OCI-LY3 (cell line): ENCODE data around the gene RPN2.

Experiments used
- H2AFZ ChIP-seq: fragments of 200-600, 300-600 bp; shearing (Covaris generic); 2 replicates; pipeline ENCODE4 v1.6.0; 2014; ENCODE audit warnings: antibody characterized with exemption, low read depth, low read length
- H3K27ac ChIP-seq: fragments of 200-600, 300-600 bp; sonication (generic); 2 replicates; pipeline ENCODE4 v1.5.1; 2014; ENCODE audit warnings: mild to moderate bottlenecking, low read length, moderate library complexity, mixed read lengths
- H3K27me3 ChIP-seq: fragments of 200-600, 300-600 bp; sonication (generic); 2 replicates; pipeline ENCODE4 v1.6.1; 2014; ENCODE audit warnings: low read depth, low read length, mixed read lengths
- H3K36me3 ChIP-seq: fragments of 200-600, 300-600 bp; sonication (generic); replicated peaks from 2 replicates; pipeline ENCODE3; 2014; ENCODE audit warnings: low read depth, low read length, mixed read lengths
- H3K4me1 ChIP-seq: fragments of 300-600, 200-600 bp; sonication (generic); 2 replicates; pipeline ENCODE4 v1.6.1; 2014; ENCODE audit warnings: low read length, mixed read lengths
- H3K4me2 ChIP-seq: fragments of 200-600, 300-600 bp; sonication (generic); 2 replicates; pipeline ENCODE4 v1.6.1; 2014; ENCODE audit warnings: low read length, mixed read lengths
- H3K4me3 ChIP-seq: fragments of 300-600, 200-600 bp; sonication (generic); 2 replicates; pipeline ENCODE4 v1.5.1; 2014; ENCODE audit warnings: antibody characterized with exemption, mild to moderate bottlenecking, low read length, moderate library complexity
- H3K79me2 ChIP-seq: fragments of 300-600, 200-600 bp; shearing (Covaris generic); 2 replicates; pipeline ENCODE4 v1.6.1; 2014; ENCODE audit warnings: mild to moderate bottlenecking, low read length, mixed read lengths
- H3K9ac ChIP-seq: fragments of 300-600, 200-600 bp; shearing (Covaris generic); 2 replicates; pipeline ENCODE4 v1.6.0; 2014; ENCODE audit warnings: mild to moderate bottlenecking, low read length, moderate library complexity
- H3K9me3 ChIP-seq: fragments of 200-600, 300-600 bp; shearing (Covaris generic); 2 replicates; pipeline ENCODE4 v1.6.1; 2014; ENCODE audit warnings: low read length, mixed read lengths; ENCODE audit not compliant: insufficient read depth
- H4K20me1 ChIP-seq: fragments of 200-600, 300-600 bp; sonication (generic); 2 replicates; pipeline ENCODE4 v1.6.1; 2016; ENCODE audit warnings: low read length, mixed read lengths; ENCODE audit not compliant: insufficient read depth
- EZH2phosphoT487 ChIP-seq: fragments of 200-600 bp; shearing (Covaris generic); IDR thresholded peaks from 2 replicates; pipeline ENCODE4 v1.6.1; 2018; ENCODE audit warnings: antibody characterized with exemption, mixed run types, low read depth
- TF ChIP-seq, protein P1 (sequence below): fragments of 200-600, 300-600 bp; sonication (generic); IDR thresholded peaks from 2 replicates; pipeline ENCODE4 v1.5.1; 2014; ENCODE audit warnings: antibody characterized with exemption, low read length, low read depth

Gene RPN2

DNA sequence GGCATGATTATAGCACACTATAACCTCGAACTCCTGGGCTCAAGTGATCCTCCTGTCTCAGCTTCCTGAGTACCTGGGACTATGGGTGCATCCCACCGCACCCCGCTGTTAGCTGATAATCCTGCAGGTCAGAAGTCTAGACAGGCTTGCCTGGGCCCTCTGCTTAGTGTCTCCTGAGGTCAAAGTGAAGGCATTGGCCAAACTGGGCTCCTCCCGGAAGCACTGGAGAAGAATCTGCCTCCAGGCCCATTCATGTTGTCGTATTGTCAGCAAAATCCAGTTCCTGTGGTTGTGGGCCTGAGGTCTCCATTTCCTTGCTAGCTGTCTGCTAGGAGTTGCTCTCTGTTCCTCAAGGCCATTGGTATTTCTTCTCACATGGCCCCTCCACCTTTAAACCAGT, 6.6 kb downstream of the RPN2 start:
- Histone ChIP-seq H3K27me3 (no peaks in the 10 kb centered on the region), H4K20me1 (peaks cover 32% of the 10 kb centered on the region), H3K9ac (no peak overlapping the region), H3K4me3 (no peak overlapping the region), H3K4me1 (peaks cover 1% of the 10 kb centered on the region), H2AFZ (no peak overlapping the region), H3K36me3 (peaks cover 63% of the 10 kb centered on the region), H3K27ac (no peak overlapping the region), H3K9me3 (no peaks in the 10 kb centered on the region), H3K79me2 (peaks cover 94% of the 10 kb centered on the region), H3K4me2 (no peak overlapping the region)
- TF ChIP-seq EZH2phosphoT487: no peak
- TF ChIP-seq, protein P1, sequence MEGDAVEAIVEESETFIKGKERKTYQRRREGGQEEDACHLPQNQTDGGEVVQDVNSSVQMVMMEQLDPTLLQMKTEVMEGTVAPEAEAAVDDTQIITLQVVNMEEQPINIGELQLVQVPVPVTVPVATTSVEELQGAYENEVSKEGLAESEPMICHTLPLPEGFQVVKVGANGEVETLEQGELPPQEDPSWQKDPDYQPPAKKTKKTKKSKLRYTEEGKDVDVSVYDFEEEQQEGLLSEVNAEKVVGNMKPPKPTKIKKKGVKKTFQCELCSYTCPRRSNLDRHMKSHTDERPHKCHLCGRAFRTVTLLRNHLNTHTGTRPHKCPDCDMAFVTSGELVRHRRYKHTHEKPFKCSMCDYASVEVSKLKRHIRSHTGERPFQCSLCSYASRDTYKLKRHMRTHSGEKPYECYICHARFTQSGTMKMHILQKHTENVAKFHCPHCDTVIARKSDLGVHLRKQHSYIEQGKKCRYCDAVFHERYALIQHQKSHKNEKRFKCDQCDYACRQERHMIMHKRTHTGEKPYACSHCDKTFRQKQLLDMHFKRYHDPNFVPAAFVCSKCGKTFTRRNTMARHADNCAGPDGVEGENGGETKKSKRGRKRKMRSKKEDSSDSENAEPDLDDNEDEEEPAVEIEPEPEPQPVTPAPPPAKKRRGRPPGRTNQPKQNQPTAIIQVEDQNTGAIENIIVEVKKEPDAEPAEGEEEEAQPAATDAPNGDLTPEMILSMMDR: no peak

- H3K4me1 ChIP-seq: no peaks in the 10 kb centered on the region
- H3K4me3 ChIP-seq: no peak overlapping the region
- H4K20me1 ChIP-seq: peaks cover 48% of the 10 kb centered on the region
- H3K4me2 ChIP-seq: no peak overlapping the region
- no peaks in the 10 kb centered on the region for H3K9me3 ChIP-seq
- H3K36me3 ChIP-seq: peaks cover 63% of the 10 kb centered on the region
- H3K9ac ChIP-seq: no peak overlapping the region
- no peak overlapping the region for H2AFZ ChIP-seq
- no peaks in the 10 kb centered on the region for H3K27me3 ChIP-seq
- no peak overlapping the region for H3K27ac ChIP-seq
- H3K79me2 ChIP-seq: peaks cover 94% of the 10 kb centered on the region
- TF ChIP-seq, protein P1: no peak
- TF ChIP-seq EZH2phosphoT487: no peak
Observed at GRCh38 chr20:37188787-37189186, 9.7 kb downstream of the RPN2 start.

DNA sequence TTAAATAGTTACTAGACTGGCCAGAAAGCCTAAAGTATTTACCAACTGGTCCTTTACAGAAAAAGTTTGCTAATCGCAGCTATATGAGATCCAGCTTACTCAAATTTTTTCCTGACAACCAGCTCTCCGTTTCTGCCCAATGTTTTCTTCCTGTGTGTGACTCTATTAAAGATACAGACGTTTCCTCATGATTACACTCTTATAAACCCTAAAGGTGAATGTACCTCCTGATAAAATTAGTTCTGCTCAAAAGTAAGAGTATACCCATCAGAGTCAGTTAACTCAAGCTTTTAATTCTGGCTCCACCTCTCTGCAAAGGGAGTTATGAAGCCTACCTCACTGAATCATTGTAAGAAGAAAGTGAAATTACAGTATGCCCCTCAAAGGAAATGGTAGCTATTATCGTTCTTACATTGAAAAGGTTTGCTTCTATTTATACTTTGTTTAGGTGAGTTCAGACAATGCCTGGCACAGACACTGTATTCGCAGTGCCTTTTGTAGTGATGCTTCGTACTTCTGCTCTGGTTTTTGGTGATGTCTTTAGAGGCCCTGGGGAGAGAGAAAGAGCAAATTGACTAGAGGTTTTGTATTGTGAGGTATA, 10.4 kb downstream of the RPN2 start:
- TF ChIP-seq, protein P1: no peak
- TF ChIP-seq EZH2phosphoT487: no peak
- Histone ChIP-seq H3K79me2 (peaks cover 94% of the 10 kb centered on the region), H3K4me2 (no peak overlapping the region), H3K9ac (no peak overlapping the region), H3K36me3 (peaks cover 60% of the 10 kb centered on the region), H3K4me1 (no peaks in the 10 kb centered on the region), H4K20me1 (peaks cover 47% of the 10 kb centered on the region), H3K27me3 (no peaks in the 10 kb centered on the region), H2AFZ (no peak overlapping the region), H3K27ac (no peak overlapping the region), H3K4me3 (no peak overlapping the region), H3K9me3 (no peaks in the 10 kb centered on the region)

- Histone ChIP-seq H3K9ac (no peak overlapping the region), H3K27me3 (no peaks in the 10 kb centered on the region), H3K9me3 (no peaks in the 10 kb centered on the region), H4K20me1 (peaks cover 57% of the 10 kb centered on the region), H3K27ac (no peak overlapping the region), H3K79me2 (peaks cover 94% of the 10 kb centered on the region), H3K36me3 (peaks cover 50% of the 10 kb centered on the region), H2AFZ (no peak overlapping the region), H3K4me1 (no peaks in the 10 kb centered on the region), H3K4me2 (no peak overlapping the region), H3K4me3 (no peak overlapping the region)
- TF ChIP-seq EZH2phosphoT487: no peak
- TF ChIP-seq, protein P1: no peak
Observed at GRCh38 chr20:37190354-37191112, 11.4 kb downstream of the RPN2 start.
